Stimulated activated CD8-positive, alpha-beta memory T cell treated with anti-CD3 and anti-CD28 coated beads, Interleukin-2, amount 100 ng/mL, for 1 hour (primary cell): ENCODE results near the gene HIP1.
"Not testable (repeated sequence)": the region's sequence is repeated elsewhere in the genome, so short reads cannot be mapped to it uniquely, and the experiment has no call there.

Source experiments
- DNase-seq, 2 donors: peaks; one replicate each; pipeline ENCODE4 v3.0.0-alpha.2; 2020; ENCODE audit warnings: low read depth in 2 of 2

The HIP1 gene

GRCh38 chr7:75716992-75717626 lies 21.6 kb downstream of the HIP1 start:
- DNase-seq = no peak

DNA sequence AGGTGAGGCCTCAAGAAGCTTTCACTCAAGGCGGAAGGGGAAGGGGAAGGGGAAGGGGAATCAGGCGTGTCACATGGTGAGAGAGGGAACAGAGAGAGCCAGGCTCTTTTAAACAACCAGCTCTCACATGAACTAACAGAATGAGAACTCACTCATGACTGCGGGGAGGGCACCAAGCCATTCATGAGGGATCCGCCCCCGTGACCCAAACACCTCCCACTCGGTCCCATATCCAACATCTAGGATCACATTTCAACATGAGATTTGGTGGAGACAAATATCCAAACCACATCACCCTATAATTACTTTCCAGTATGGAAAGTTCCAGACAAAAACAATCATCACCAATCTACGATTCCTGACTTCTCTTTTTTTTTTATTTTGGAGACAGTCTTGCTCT lies 22.9 kb downstream of the HIP1 start:
- no peak for DNase-seq

DNA sequence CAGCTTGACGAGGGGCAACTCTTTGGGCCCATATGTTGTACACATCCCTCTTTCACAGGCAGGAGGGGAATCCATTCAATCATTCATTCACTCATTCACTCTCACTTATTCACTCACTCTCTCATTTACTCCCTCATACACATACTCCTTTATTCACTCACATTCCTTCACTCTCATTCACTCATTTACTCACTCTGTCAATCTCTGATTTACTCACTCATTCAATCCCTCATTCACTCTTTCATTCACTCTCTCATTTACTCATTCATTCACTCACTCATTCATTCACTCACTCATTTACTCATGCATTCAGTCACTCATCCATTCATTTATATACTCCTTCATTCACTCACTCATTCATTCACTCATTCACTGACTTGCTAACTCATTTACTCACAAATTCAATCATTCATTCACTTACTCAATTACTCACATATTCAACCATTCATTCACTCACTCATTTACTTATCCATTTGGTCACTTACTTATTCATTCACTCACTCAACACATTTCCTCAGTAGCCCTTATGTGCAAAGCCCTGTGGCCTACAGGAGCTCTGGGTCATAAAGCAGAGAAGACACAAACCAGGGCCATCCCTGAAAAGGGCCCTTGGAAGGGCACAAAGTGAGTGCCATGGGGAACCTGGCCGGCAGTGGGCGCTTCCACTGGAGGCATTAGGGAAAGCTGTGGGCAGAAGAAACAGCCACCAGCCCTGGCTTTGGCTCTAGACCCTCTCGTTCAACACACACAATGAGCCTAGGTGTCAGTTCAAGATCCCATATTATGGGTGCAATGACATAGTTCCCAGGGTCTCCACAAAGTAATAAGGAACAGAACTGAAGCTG lies 26.0 kb downstream of the HIP1 start:
- no peak for DNase-seq

DNA sequence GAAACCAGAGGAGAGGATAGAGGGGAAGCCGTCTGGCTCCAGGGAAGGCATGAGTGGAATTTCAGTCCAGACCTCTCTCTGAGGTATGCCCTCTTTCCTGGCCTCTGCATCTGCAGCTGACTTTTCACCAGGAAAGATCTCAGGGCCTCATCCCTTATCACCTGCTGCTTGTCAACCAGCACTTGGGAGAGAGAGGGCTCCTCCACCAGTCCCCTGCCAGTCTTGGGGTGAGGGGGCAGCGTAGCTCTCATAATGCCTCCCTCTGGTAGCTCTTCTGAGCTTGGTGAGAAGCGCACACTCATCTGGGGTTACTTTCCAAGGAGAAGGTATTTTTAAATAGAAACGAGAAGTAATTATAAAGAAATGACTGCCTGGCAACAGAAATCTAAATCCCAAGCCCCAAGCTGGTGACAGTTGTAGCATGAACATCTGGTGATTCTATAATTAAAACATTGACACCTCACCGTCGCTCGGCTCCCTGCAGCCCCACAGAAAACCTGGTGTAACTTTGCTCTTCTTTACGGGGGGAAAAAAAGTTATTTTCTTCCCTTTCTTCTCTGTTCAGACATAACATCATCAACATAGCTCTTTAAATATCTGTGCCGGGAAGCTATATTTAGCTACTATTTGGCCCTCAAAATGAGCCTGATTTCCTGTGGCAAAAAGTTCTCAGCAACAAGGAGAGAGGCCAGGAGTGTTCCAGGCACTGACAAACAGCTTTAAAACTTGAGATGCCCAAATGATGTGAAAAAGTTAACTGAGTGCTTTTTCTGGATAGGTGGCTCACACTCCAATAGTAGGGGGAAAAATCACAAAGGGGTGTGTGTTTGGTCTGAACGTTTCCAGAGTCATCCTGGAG lies 26.9 kb downstream of the HIP1 start:
- DNase-seq = no peak

GRCh38 chr7:75711076-75711475 lies 27.7 kb downstream of the HIP1 start:
- DNase-seq = no peak

DNA sequence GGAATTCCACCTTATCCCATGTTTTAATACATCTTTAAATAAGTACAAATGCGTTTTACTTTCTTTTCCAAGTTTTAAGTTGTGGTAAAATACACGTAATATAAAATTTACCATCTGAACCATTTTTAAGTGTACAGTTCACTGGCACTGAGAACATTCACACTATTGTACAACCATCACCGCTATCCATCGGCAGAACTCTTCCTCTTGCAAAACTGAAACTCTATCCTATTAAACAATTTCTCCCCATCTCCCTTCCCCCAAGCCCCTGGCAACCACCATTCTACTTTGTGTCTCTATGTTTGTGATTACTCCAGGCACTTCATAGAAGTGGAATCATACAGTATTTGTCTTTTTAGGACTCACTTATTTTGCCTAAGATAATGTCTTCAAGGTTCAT lies 33.8 kb downstream of the HIP1 start:
- no peak for DNase-seq

DNA sequence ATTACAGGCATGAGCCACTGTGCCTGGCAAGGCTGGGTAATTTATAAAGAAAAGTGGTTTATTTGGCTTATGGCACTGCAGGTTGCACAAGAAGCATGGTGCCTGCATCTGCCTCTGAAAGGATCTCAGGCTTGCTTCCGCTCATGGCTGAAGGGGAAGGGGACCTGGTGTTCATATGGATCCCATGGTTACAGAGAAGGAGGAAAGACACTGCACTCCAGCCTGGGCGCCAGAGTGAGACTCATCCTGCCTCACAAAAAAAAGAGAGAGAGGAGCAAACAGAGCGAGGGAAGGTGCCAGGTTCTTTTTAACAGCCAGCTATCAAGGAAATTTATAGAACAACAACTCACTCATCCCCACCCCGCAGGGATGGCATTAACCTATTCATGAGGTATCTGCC lies 36.2 kb downstream of the HIP1 start:
- DNase-seq = no peak

DNA sequence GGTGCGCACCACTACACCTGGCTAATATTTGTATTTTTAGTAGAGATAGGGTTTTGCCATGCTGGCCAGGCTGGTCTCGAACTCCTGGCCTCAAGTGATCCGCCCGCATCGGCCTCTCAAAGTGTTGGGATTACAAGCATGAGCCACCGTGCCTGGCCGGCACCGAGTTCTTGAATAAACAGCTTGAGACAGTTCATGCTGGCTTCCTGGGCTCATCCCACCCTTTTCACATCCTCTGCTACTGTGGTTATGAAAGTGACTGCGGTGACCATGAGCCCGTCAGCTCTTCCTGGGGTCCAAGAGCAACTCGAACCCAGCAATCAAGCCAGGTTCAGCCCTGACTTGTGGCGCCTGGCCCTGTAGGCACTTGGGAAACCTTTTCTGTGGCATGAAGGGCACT lies 38.7 kb downstream of the HIP1 start:
- DNase-seq = no peak

DNA sequence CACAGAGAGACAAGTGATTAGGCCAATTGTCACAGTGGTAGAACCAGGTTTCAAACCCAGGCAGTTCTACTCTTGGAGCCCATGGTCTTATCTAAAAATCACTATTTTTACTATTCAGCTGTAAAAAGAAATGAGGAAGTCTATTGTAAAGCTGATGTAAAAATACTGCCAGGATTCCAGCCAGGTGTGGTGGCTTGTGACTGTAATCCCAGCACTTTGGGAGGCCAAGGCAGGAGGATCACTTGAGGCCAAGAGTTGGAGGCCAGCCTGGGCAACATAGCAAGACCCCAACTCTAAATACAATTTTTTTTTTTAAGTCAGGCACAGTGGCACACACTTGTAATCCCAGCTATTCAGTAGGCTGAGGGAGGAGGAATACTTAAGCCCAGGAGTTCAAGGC lies 40.4 kb downstream of the HIP1 start:
- no peak for DNase-seq

- no peak for DNase-seq
Observed at GRCh38 chr7:75696263-75697037, 42.3 kb downstream of the HIP1 start.

DNA sequence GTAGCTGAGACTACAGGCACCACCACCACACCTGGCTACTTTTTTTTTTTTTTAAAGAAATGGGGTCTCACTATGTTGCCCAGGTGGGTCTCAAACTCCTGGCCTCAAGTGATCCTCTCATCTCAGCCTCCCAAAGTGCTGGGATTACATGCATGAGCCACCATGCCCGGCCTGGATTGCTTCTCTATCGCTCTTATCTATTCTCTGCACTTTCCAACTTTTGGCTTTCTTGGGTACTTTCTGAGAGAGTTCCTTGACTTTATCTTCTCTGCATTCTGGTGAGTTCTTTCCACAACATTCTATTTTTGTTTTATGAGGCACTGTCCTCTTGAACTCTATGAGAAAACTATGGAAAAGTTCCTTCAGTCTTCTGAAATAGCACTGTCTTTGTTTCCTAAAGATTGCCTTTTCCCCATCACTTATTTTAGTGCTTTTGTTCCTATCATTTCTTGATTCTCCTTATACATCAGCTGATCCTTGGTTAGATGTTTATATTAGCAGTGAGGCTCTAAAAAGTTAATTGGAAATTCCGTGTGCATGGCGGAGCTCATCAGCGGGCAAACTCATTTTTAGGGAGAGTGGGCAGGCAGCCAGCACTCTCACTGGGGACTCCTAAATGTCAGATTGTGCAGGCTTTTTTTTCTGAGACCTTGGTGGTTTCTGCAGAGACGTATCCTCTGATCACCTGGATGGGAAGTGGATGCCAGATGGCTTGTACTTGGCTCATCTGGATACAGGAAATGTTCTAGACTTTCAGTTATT lies 43.9 kb downstream of the HIP1 start:
- DNase-seq = no peak

DNA sequence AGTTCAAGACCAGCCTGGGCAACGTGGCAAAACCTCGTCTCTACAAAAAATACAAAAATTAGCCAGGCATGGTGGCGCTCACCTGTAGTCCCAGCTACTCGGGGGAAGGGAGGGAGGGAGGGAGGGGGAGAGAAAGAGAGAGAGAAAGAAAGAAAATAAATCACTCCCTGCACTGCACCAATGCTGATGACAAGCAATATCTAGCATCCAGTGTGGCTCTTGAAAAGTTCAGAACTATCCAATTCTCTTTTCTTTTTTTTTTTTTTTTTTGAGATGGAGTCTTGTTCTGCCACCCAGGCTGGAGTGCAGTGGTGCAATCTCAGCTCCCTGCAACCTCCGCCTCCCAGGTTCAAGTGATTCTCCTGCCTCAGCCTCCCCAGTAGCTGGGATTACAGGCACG lies 45.1 kb downstream of the HIP1 start:
- DNase-seq = not testable (repeated sequence)

- DNase-seq = no peak
Observed at GRCh38 chr7:75691793-75692543, 46.8 kb downstream of the HIP1 start.

GRCh38 chr7:75690121-75690523 lies 48.6 kb downstream of the HIP1 start:
- DNase-seq = no peak

GRCh38 chr7:75689246-75690099 lies 49.3 kb downstream of the HIP1 start:
- no peak for DNase-seq

GRCh38 chr7:75688200-75689136 lies 50.3 kb downstream of the HIP1 start:
- no peak for DNase-seq

GRCh38 chr7:75687246-75688088 lies 51.3 kb downstream of the HIP1 start:
- no peak for DNase-seq
